ENCODE data around the gene TMEFF2.

The TMEFF2 gene

DNA sequence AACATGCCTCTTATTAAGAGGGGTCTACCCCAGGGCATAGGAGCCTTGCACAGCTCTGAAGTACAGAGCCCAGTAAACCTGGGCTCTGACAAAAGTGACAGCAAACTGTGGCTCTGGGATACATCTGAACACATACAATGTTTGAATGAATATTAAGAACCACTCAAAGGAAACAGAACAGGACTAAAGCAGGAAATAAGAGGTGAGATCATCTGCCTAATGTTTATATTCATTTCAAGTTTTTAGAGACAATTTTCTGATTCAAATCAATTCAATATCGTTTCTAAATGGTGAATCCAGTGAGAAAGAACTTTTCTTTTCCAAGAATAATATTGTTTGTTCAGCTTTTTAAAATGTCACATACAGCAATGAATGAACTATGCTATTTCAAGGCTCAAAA lies 211.1 kb downstream of the TMEFF2 start:
- Histone ChIP-seq H3K79me2 (ENCODE audit: insufficient read depth, low read length) (no peaks in the 10 kb centered on the region), H3K27ac (ENCODE audit: low read depth, low read length) (no peak overlapping the region), H3K9ac (ENCODE audit: low read length) (no peak overlapping the region), H3K4me3 (ENCODE audit: insufficient read depth, low read length, poor library complexity, severe bottlenecking) (no peak overlapping the region), H3K36me3 (ENCODE audit: low read length) (no peaks in the 10 kb centered on the region), H3K27me3 (ENCODE audit: low read length) (no peaks in the 10 kb centered on the region), H3K9me2 (replicated peaks; ENCODE audit: insufficient read depth, low read length) (no peaks in the 10 kb centered on the region), H4K20me1 (ENCODE audit: low read depth, low read length) (no peaks in the 10 kb centered on the region), H2AFZ (ENCODE audit: low read depth, low read length, severe bottlenecking) (no peak overlapping the region), H3K9me3 (ENCODE audit: insufficient read depth, low read length) (no peaks in the 10 kb centered on the region), H3F3A (ENCODE audit: insufficient read depth) (no peaks in the 10 kb centered on the region), H3K4me2 (ENCODE audit: low read depth, low read length, poor library complexity, severe bottlenecking) (no peak overlapping the region)
- TF ChIP-seq, protein P1, sequence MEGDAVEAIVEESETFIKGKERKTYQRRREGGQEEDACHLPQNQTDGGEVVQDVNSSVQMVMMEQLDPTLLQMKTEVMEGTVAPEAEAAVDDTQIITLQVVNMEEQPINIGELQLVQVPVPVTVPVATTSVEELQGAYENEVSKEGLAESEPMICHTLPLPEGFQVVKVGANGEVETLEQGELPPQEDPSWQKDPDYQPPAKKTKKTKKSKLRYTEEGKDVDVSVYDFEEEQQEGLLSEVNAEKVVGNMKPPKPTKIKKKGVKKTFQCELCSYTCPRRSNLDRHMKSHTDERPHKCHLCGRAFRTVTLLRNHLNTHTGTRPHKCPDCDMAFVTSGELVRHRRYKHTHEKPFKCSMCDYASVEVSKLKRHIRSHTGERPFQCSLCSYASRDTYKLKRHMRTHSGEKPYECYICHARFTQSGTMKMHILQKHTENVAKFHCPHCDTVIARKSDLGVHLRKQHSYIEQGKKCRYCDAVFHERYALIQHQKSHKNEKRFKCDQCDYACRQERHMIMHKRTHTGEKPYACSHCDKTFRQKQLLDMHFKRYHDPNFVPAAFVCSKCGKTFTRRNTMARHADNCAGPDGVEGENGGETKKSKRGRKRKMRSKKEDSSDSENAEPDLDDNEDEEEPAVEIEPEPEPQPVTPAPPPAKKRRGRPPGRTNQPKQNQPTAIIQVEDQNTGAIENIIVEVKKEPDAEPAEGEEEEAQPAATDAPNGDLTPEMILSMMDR (IDR thresholded peaks at IDR 0.05; ENCODE audit: insufficient read depth, low read length, poor library complexity, severe bottlenecking), result no peak
- no peak for TF ChIP-seq EZH2phosphoT487 (conservative IDR thresholded peaks at IDR 0.05; ENCODE audit: low read length)

- no peak overlapping the region for H3K27ac ChIP-seq (ENCODE audit: low read depth, low read length)
- H3K79me2 ChIP-seq (ENCODE audit: insufficient read depth, low read length), result no peaks in the 10 kb centered on the region
- no peaks in the 10 kb centered on the region for H4K20me1 ChIP-seq (ENCODE audit: low read depth, low read length)
- H3K9ac ChIP-seq (ENCODE audit: low read length), result no peak overlapping the region
- no peaks in the 10 kb centered on the region for H3K27me3 ChIP-seq (ENCODE audit: low read length)
- H3K4me3 ChIP-seq (ENCODE audit: insufficient read depth, low read length, poor library complexity, severe bottlenecking), result no peak overlapping the region
- no peaks in the 10 kb centered on the region for H3K36me3 ChIP-seq (ENCODE audit: low read length)
- H3K9me2 ChIP-seq (replicated peaks; ENCODE audit: insufficient read depth, low read length), result no peaks in the 10 kb centered on the region
- no peaks in the 10 kb centered on the region for H3K9me3 ChIP-seq (ENCODE audit: insufficient read depth, low read length)
- H3F3A ChIP-seq (ENCODE audit: insufficient read depth), result no peaks in the 10 kb centered on the region
- H3K4me2 ChIP-seq (ENCODE audit: low read depth, low read length, poor library complexity, severe bottlenecking), result no peak overlapping the region
- H2AFZ ChIP-seq (ENCODE audit: low read depth, low read length, severe bottlenecking), result no peak overlapping the region
- TF ChIP-seq, protein P1 (IDR thresholded peaks at IDR 0.05; ENCODE audit: insufficient read depth, low read length, poor library complexity, severe bottlenecking), result no peak
- TF ChIP-seq EZH2phosphoT487 (conservative IDR thresholded peaks at IDR 0.05; ENCODE audit: low read length), result no peak
Measured at GRCh38 chr2:191983186-191983585, 211.5 kb downstream of the TMEFF2 start.

GRCh38 chr2:191981706-191982105 lies 213.0 kb downstream of the TMEFF2 start:
- H3K36me3 ChIP-seq (ENCODE audit: low read length), result no peaks in the 10 kb centered on the region
- no peak overlapping the region for H2AFZ ChIP-seq (ENCODE audit: low read depth, low read length, severe bottlenecking)
- H3K27ac ChIP-seq (ENCODE audit: low read depth, low read length), result no peak overlapping the region
- no peak overlapping the region for H3K9ac ChIP-seq (ENCODE audit: low read length)
- H3K9me3 ChIP-seq (ENCODE audit: insufficient read depth, low read length), result no peaks in the 10 kb centered on the region
- no peak overlapping the region for H3K4me2 ChIP-seq (ENCODE audit: low read depth, low read length, poor library complexity, severe bottlenecking)
- TF ChIP-seq EZH2phosphoT487 (conservative IDR thresholded peaks at IDR 0.05; ENCODE audit: low read length), result no peak
- TF ChIP-seq, protein P1 (IDR thresholded peaks at IDR 0.05; ENCODE audit: insufficient read depth, low read length, poor library complexity, severe bottlenecking), result no peak
- H4K20me1 ChIP-seq (ENCODE audit: low read depth, low read length), result no peaks in the 10 kb centered on the region
- H3K27me3 ChIP-seq (ENCODE audit: low read length), result no peaks in the 10 kb centered on the region
- no peaks in the 10 kb centered on the region for H3K79me2 ChIP-seq (ENCODE audit: insufficient read depth, low read length)
- no peaks in the 10 kb centered on the region for H3K9me2 ChIP-seq (replicated peaks; ENCODE audit: insufficient read depth, low read length)
- no peaks in the 10 kb centered on the region for H3F3A ChIP-seq (ENCODE audit: insufficient read depth)
- no peak overlapping the region for H3K4me3 ChIP-seq (ENCODE audit: insufficient read depth, low read length, poor library complexity, severe bottlenecking)

All from SU-DHL-6 (cell line).